Mesenchymal stem cell (in vitro differentiated cells and primary cell): Measurements from ENCODE around the gene CABYR.

ENCODE experiments used
- DNase-seq: peaks from one replicate; pipeline ENCODE4 v3.0.0-alpha.2; 2013
- H2AFZ ChIP-seq: one replicate; pipeline ENCODE4 v1.6.1; 2013; ENCODE audit warnings: low read depth, mild to moderate bottlenecking, control low read depth, inconsistent platforms, low read length, moderate library complexity
- H2AK5ac ChIP-seq: 2 replicates; pipeline ENCODE4 v1.6.1; 2013; ENCODE audit warnings: low read length, moderate library complexity, mild to moderate bottlenecking, inconsistent platforms; ENCODE audit not compliant: severe bottlenecking
- H2BK120ac ChIP-seq: one replicate; pipeline ENCODE4 v1.6.1; 2013; ENCODE audit warnings: low read depth, mild to moderate bottlenecking, inconsistent platforms, low read length, moderate library complexity
- H2BK12ac ChIP-seq, 2 experiments: one replicate each; pipeline ENCODE4 v1.6.1; 2013; ENCODE audit warnings: inconsistent platforms in 2 of 2, low read length in 2 of 2, mild to moderate bottlenecking in 2 of 2, moderate library complexity in 2 of 2, control low read depth in 1 of 2
- H2BK15ac ChIP-seq: one replicate; pipeline ENCODE4 v1.6.1; 2013; ENCODE audit warnings: mild to moderate bottlenecking, low read depth, inconsistent platforms; ENCODE audit not compliant: poor library complexity, severe bottlenecking
- H2BK5ac ChIP-seq: 2 replicates; pipeline ENCODE4 v1.6.1; 2013; ENCODE audit warnings: low read depth, mild to moderate bottlenecking, low read length, control low read depth, inconsistent platforms; ENCODE audit not compliant: poor library complexity, severe bottlenecking
- H3K14ac ChIP-seq, 2 experiments: one replicate each; pipeline ENCODE4 v1.6.1; 2013; ENCODE audit warnings: inconsistent platforms in 2 of 2, low read length in 2 of 2, control low read depth in 1 of 2, mild to moderate bottlenecking in 1 of 2, moderate library complexity in 1 of 2
- H3K18ac ChIP-seq, 2 experiments: one replicate each; pipeline ENCODE4 v1.6.1; 2013; ENCODE audit warnings: inconsistent platforms in 2 of 2, low read length in 2 of 2, control low read depth in 1 of 2, low read depth in 1 of 2, mild to moderate bottlenecking in 1 of 2
- H3K23ac ChIP-seq, 2 experiments: one replicate each; pipeline ENCODE4 v1.6.1; 2013; ENCODE audit warnings: inconsistent platforms in 2 of 2, low read length in 2 of 2, mild to moderate bottlenecking in 2 of 2, moderate library complexity in 2 of 2, control low read depth in 1 of 2
- H3K27ac ChIP-seq: 2 replicates; pipeline ENCODE4 v1.5.1; 2013; ENCODE audit warnings: mild to moderate bottlenecking, moderate library complexity, low read length, control low read depth, inconsistent platforms; ENCODE audit not compliant: poor library complexity, severe bottlenecking
- H3K27me3 ChIP-seq, 2 experiments: 2 replicates each; pipeline versions ENCODE4 v1.6.1 to v1.7.0; 2013; ENCODE audit warnings: low read length in 2 of 2, mild to moderate bottlenecking in 2 of 2, moderate library complexity in 2 of 2, control low read depth in 1 of 2, inconsistent platforms in 1 of 2; ENCODE audit not compliant: control insufficient read depth in 1 of 2, insufficient read depth in 1 of 2
- H3K36me3 ChIP-seq, 2 experiments: 2 replicates each; pipeline versions ENCODE4 v1.6.1 to v1.7.0; 2013; ENCODE audit warnings: low read length in 2 of 2, control low read depth in 1 of 2, inconsistent platforms in 1 of 2, low read depth in 1 of 2, mild to moderate bottlenecking in 1 of 2; ENCODE audit not compliant: insufficient read depth in 2 of 2, control insufficient read depth in 1 of 2
- H3K4ac ChIP-seq, 2 experiments: one replicate each; pipeline ENCODE4 v1.6.1; 2013; ENCODE audit warnings: inconsistent platforms in 2 of 2, low read length in 2 of 2, mild to moderate bottlenecking in 2 of 2, moderate library complexity in 2 of 2, control low read depth in 1 of 2, low read depth in 1 of 2
- H3K4me1 ChIP-seq: 2 replicates; pipeline ENCODE4 v1.6.1; 2013; ENCODE audit warnings: low read depth, low read length, control low read depth; ENCODE audit not compliant: control insufficient read depth, insufficient read depth
- H3K4me2 ChIP-seq: 2 replicates; pipeline ENCODE4 v1.6.1; 2013; ENCODE audit warnings: low read length, mild to moderate bottlenecking, inconsistent platforms; ENCODE audit not compliant: poor library complexity, severe bottlenecking
- H3K4me3 ChIP-seq, 2 experiments: 2 replicates each; pipeline versions ENCODE4 v1.5.1 to v1.7.0; 2013; ENCODE audit warnings: low read length in 2 of 2, mild to moderate bottlenecking in 2 of 2, control low read depth in 1 of 2, low read depth in 1 of 2; ENCODE audit not compliant: insufficient read depth in 1 of 2
- H3K79me1 ChIP-seq: replicated peaks from 2 replicates; pipeline ENCODE4 v1.6.1; 2013; ENCODE audit warnings: mild to moderate bottlenecking, control low read depth, low read length, inconsistent platforms; ENCODE audit not compliant: poor library complexity, severe bottlenecking
- H3K9ac ChIP-seq: 2 replicates; pipeline ENCODE4 v1.7.0; 2013; ENCODE audit warnings: mild to moderate bottlenecking, low read length, moderate library complexity
- H3K9me3 ChIP-seq: 2 replicates; pipeline ENCODE4 v1.7.0; 2013; ENCODE audit warnings: mild to moderate bottlenecking, low read length; ENCODE audit not compliant: control insufficient read depth
- H4K8ac ChIP-seq: one replicate; pipeline ENCODE4 v1.6.1; 2013; ENCODE audit warnings: inconsistent platforms, mild to moderate bottlenecking, low read length, moderate library complexity
- H4K91ac ChIP-seq: one replicate; pipeline ENCODE4 v1.6.1; 2013; ENCODE audit warnings: mild to moderate bottlenecking, low read length, inconsistent platforms
- WGBS: methylation state at CpG from one replicate; pipeline ENCODE4 v1.1.7; 2013; ENCODE audit warnings: mixed read lengths; 5-methylcytosine and 5-hydroxymethylcytosine counted together

CABYR gene

GRCh38 chr18:24090876-24091275, 48.0 kb upstream of the CABYR start:
- Histone ChIP-seq H3K9ac (no peak overlapping the region), H3K79me1 (peaks cover 1% of the 10 kb centered on the region), H4K91ac (no peak overlapping the region), H4K8ac (no peak overlapping the region), H2BK15ac (no peak overlapping the region), H3K18ac (no peak overlapping the region), H3K4me3 (no peak overlapping the region), H3K9me3 (no peaks in the 10 kb centered on the region), H2AK5ac (no peak overlapping the region), H3K36me3 (peaks cover 3 to 29% of the 10 kb centered on the region in 2 experiments), H3K4me2 (no peak overlapping the region), H3K23ac (no peak overlapping the region), H3K4me1 (peaks cover 4% of the 10 kb centered on the region), H2AFZ (no peak overlapping the region), H2BK5ac (no peak overlapping the region), H3K27me3 (no peaks in the 10 kb centered on the region), H2BK120ac (no peak overlapping the region), H2BK12ac (no peak overlapping the region), H3K14ac (no peak overlapping the region), H3K4ac (no peak overlapping the region), H3K27ac (no peak overlapping the region)
- 98% methylated on average over 13 of the region's 13 CpGs for WGBS
- no peak for DNase-seq

- Histone ChIP-seq H2BK15ac (no peak overlapping the region), H2AFZ (no peak overlapping the region), H3K9ac (no peak overlapping the region), H3K4ac (no peak overlapping the region), H4K91ac (no peak overlapping the region), H3K18ac (no peak overlapping the region), H3K9me3 (peaks cover 8% of the 10 kb centered on the region), H2BK120ac (no peak overlapping the region), H3K79me1 (peaks cover 1% of the 10 kb centered on the region), H3K4me1 (peaks cover 2% of the 10 kb centered on the region), H3K4me3 (no peak overlapping the region), H3K36me3 (peaks cover 0 to 24% of the 10 kb centered on the region in 2 experiments), H3K14ac (no peak overlapping the region), H3K4me2 (no peak overlapping the region), H3K27me3 (no peaks in the 10 kb centered on the region), H2BK5ac (no peak overlapping the region), H3K23ac (no peak overlapping the region), H4K8ac (no peak overlapping the region), H2AK5ac (no peak overlapping the region), H2BK12ac (no peak overlapping the region), H3K27ac (no peak overlapping the region)
- DNase-seq = peak; percentile 24
Observed at GRCh38 chr18:24094561-24094960, 44.3 kb upstream of the CABYR start.

- H3K23ac ChIP-seq = no peak overlapping the region
Observed at GRCh38 chr18:24095976-24096375, 42.9 kb upstream of the CABYR start.

GRCh38 chr18:24103320-24104021, 35.4 kb upstream of the CABYR start:
- Histone ChIP-seq H3K23ac (no peak overlapping the region), H3K36me3 (peaks cover 3 to 14% of the 10 kb centered on the region in 2 experiments), H3K9me3 (no peaks in the 10 kb centered on the region), H3K27me3 (no peaks in the 10 kb centered on the region), H2BK120ac (no peak overlapping the region), H4K8ac (no peak overlapping the region), H2BK15ac (no peak overlapping the region), H3K4ac (no peak overlapping the region), H2AK5ac (no peak overlapping the region), H2AFZ (no peak overlapping the region), H2BK12ac (no peak overlapping the region), H3K27ac (no peak overlapping the region), H3K4me1 (no peaks in the 10 kb centered on the region), H3K14ac (no peak overlapping the region), H3K4me3 (no peak overlapping the region), H3K18ac (no peak overlapping the region), H2BK5ac (no peak overlapping the region), H3K4me2 (no peak overlapping the region), H4K91ac (no peak overlapping the region), H3K9ac (no peak overlapping the region), H3K79me1 (peaks cover 2% of the 10 kb centered on the region)
- DNase-seq = no peak
- 65% methylated on average over 4 of the region's 6 CpGs for WGBS

More at GRCh38 chr18:24095976-24096375, 42.9 kb upstream of the CABYR start:
- no peak for DNase-seq
- 60% methylated on average over 1 of the region's 1 CpG for WGBS
- Histone ChIP-seq H2BK15ac (no peak overlapping the region), H2BK120ac (no peak overlapping the region), H3K4me3 (no peak overlapping the region), H3K18ac (no peak overlapping the region), H3K36me3 (peaks cover 0 to 22% of the 10 kb centered on the region in 2 experiments), H3K4me2 (no peak overlapping the region), H3K27me3 (no peaks in the 10 kb centered on the region), H3K9ac (no peak overlapping the region), H3K9me3 (peaks cover 8% of the 10 kb centered on the region), H2AFZ (no peak overlapping the region), H3K4me1 (peaks cover 2% of the 10 kb centered on the region), H3K4ac (no peak overlapping the region), H4K91ac (no peak overlapping the region), H4K8ac (no peak overlapping the region), H3K27ac (no peak overlapping the region), H2BK12ac (no peak overlapping the region), H2BK5ac (no peak overlapping the region), H3K79me1 (peaks cover 1% of the 10 kb centered on the region), H2AK5ac (no peak overlapping the region), H3K14ac (no peak overlapping the region)
